ENCODE data around the gene TNS2.
"Not testable (repeated sequence)": the region's sequence is repeated elsewhere in the genome, so short reads cannot be mapped to it uniquely, and the experiment has no call there.

Gene TNS2

GRCh38 chr12:53096089-53096741 is 46.4 kb downstream of the TNS2 start:
- no peak for DNase-seq (ENCODE audit: low spot score)

DNA sequence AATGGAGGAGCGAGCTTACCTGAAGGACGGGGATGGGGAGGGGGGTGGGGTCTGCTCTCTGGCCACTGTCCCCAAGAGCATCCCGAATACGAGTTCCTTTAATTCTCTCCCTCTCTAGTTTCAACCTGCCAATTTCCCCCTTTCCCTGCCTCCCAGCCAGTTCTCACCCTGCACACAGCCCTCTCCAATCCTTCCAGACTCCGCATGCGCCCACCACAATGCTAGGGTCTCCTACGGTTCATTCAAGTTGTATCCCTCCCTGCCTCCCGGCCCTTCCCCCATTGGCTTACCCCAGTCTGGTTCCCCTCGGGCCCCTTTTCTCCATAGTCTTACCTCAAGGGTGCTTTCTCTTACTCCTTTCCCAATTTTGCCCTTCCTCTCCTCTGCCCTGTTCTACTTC is 46.9 kb downstream of the TNS2 start:
- no peak for DNase-seq (ENCODE audit: low spot score)

DNA sequence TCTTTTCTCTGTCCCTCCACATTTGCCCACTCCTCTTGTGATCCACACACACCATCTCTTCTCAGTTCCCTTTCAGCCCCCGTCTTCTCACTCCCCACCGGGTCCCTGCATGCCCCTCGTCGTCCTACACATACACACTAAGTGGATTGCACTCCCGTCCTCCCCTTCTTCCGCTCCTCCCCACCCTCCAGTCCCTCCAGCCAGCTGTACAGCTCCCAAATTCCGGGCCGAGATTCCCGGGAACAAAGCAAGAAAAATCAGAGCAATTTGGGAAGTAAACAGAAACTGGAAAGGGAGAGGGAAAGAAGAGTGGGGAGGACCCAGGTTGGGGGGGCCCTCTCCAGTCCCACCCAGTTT is 47.3 kb downstream of the TNS2 start:
- DNase-seq (ENCODE audit: low spot score) = no peak

DNA sequence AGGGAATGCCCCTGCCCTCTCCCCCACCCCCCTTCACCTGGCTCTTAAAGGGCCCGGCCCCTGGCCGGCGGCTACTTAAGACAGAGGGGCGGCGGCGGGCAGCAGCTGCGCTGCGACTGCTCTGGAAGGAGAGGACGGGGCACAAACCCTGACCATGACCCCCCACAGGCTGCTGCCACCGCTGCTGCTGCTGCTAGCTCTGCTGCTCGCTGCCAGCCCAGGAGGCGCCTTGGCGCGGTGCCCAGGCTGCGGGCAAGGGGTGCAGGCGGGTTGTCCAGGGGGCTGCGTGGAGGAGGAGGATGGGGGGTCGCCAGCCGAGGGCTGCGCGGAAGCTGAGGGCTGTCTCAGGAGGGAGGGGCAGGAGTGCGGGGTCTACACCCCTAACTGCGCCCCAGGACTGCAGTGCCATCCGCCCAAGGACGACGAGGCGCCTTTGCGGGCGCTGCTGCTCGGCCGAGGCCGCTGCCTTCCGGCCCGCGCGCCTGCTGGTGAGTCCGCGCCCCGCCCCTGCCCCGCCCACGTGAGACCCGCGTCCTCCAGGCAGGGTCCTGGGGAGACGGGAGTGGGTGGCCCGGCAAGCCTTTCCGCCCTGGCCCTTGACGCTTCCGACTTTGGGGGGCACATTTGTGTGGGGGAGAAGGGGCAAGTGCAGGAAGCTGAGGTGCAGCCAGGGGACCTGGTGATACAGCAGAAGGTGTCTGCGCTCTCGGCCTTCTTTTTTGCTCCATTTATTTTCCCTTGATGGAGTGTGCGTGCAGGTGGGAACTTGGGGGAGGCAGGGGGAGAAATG is 47.9 kb downstream of the TNS2 start, which contains the start of gene IGFBP6:
Gene IGFBP6, plus strand, starts transcription at position 104 of the 790 bp plus-strand sequence. Its CDS starts 51 bp downstream, at position 155.
- peak; percentile 45 for DNase-seq (ENCODE audit: low spot score)

- no peak for DNase-seq (ENCODE audit: low spot score)
Measured at GRCh38 chr12:53098354-53098981, 48.6 kb downstream of the TNS2 start.

DNA sequence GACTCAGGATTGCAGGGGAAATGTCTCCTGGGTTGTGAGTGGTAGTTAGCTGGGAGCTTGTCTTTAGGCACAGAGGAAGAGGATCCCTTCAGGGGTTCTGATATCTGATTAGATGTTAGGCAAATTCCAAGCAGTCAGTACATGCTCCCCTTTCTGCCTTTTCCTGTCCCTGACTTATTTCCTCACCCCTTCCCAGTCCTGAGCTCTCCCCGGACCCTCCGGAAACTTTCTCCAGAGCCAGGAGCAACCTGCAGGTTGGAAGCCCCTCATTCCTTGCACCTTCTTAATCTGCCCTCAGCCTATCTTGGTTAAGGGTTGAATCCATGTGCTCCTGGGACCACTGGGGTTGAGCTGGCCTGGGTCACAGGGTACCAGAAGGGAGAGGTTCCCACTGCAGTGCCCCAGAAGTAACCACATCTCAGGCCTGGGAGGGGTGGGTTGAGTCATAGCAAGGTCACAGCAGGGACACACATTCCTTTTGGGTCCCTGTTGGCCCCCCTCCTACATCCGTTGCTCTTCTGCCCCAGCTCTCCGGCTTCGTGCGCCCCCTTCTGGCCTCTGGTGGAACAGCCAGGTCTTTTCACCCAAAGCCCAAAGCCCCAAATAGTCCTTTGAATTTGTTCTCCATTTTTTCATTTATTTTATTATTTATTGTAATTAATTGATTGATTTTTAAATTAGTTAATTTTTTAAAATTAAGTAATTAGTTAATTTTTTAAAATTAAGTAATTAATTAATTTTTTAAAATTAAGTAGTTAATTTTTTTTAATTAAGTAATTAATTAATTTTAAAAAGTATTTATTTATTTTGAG is 49.4 kb downstream of the TNS2 start:
- peak; percentile 90 for DNase-seq (ENCODE audit: low spot score)

DNA sequence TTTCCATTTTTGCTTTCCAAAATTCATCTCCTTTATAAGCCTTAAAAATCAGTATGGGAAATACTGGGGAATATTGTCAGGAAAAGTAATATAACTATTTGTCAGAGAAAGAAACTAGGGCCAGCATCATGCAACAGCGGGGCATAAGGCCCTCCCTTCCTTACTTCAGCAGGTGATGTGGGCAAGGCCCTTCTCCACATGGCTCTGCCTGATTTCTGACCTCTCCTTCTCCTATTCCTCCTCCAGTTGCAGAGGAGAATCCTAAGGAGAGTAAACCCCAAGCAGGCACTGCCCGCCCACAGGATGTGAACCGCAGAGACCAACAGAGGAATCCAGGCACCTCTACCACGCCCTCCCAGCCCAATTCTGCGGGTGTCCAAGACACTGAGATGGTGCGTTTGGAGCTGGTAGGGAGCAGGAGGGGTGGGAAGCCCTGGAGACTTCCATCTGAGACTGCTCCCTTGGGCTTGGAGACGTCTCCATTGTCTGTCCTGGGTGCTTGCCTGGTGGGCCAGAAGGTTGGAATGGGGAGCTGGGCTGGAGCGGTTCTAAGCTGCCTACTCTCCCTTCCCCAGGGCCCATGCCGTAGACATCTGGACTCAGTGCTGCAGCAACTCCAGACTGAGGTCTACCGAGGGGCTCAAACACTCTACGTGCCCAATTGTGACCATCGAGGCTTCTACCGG is 50.7 kb downstream of the TNS2 start:
- no peak for DNase-seq (ENCODE audit: low spot score)

- no peak for DNase-seq (ENCODE audit: low spot score)
Measured at GRCh38 chr12:53101266-53101665, 51.4 kb downstream of the TNS2 start.

- no peak for DNase-seq (ENCODE audit: low spot score)
Measured at GRCh38 chr12:53101931-53102781, 52.3 kb downstream of the TNS2 start.

DNA sequence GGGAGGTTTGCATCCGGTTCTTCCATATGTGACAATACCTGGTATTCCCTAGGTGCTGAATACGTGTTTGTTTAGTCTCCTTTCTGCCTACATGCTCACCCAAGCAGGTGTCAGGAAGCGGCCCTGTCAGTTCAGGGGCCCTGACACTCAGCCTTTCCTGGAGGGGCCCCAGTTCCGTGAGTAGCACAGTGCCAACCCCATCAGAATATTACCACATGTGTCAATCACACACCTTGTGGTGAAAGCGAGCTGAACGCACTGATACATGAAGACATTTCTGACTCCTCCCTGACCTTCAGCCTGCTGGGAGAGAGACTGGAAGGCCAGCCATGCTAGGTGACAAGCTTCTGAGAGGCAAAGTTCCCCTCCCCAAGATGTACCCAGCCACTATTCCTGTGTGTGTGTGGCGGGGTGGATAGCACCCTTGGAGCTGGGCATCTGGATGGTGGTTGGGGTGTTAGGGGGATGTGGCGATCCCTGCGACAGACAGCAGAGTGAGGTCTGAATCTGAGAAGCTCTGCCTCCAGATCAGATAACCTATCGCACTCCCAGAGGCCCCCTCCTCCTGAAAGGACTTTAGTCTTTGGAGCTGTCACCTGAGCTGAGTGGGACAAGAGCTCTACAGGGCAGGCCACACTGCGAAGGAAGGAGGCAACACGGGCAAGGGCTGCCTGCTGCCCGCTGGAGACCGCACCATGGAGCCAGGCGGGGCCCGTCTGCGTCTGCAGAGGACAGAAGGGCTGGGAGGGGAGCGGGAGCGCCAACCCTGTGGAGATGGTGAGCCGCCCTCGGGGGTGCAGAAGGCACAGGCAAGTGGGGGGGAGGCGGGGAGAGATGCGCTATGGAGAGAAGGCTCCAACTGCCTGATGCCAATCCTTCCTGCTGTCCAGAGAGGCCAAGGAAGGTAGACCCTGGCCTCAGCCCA is 53.3 kb downstream of the TNS2 start, which contains the start of gene SOAT2:
Gene SOAT2, plus strand, starts transcription at position 604 of the 925 bp plus-strand sequence. Its CDS starts 92 bp downstream, at position 696.
- peak; percentile 44 for DNase-seq (ENCODE audit: low spot score)

- DNase-seq (ENCODE audit: low spot score) = no peak
Measured at GRCh38 chr12:53103860-53104305, 54.0 kb downstream of the TNS2 start.

- no peak for DNase-seq (ENCODE audit: low spot score)
Measured at GRCh38 chr12:53105256-53105655, 55.4 kb downstream of the TNS2 start.

DNA sequence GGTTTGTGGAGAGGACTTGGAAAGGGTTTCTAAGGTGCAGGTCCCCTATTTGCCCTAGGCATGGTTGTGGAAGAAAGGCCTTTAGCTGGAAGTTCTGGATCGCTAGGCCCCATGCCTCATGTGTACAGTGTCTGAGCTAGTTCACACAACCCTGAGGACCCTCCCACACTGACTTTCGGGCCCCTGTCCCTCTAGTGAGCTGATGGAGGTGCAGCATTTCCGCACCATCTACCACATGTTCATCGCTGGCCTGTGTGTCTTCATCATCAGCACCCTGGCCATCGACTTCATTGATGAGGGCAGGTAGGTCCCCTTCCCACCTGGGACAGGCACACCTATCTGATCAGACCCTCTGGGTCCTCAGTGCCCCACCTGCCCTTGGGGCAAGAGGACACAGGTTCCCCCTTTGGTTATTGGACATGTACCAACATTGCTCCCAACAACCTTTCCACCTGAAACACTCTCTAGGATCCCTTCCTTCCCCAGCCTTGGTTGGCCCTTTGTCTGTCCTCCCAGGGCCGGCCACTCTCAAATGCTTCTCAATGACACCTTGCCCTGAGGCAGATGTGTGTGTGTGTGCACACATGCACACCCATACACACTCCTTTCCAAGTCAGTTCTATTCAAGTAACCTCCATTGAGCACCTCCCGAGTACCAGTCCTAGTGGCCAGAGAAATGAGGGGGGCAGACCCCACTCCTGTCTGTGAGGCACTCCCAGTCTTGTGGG is 56.0 kb downstream of the TNS2 start:
- no peak for DNase-seq (ENCODE audit: low spot score)

GRCh38 chr12:53107122-53107521 is 57.3 kb downstream of the TNS2 start:
- DNase-seq (ENCODE audit: low spot score) = no peak

- not testable (repeated sequence) for DNase-seq (ENCODE audit: low spot score)
Measured at GRCh38 chr12:53112431-53112830, 62.6 kb downstream of the TNS2 start.

DNA sequence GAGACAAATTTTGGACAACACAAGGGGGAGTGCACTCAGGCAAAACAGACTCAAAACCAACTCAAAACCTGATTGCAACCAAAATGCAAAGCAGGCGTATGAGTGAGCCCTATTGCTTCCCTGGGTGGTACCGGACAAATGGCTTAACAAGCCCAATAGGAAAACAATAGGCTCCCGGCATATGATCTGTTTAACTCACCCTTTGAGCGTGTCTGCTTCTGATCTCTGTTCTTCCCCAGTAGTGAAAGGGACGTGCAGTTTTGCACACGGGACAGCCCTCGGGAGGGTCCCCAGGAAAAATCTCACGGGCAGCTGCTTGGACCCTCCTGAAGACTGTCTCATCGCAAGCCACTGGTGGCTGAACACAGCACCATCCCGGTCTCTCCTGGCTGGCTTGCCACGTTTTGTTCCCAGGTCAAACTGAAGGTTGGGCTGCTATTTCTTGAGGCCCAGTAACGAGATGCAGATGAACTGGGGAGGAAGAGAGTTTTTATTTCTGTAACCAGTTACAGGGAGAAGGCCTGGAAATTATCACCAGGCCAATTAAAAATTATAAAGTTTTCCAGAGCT is 63.4 kb downstream of the TNS2 start:
- DNase-seq (ENCODE audit: low spot score) = no peak

DNA sequence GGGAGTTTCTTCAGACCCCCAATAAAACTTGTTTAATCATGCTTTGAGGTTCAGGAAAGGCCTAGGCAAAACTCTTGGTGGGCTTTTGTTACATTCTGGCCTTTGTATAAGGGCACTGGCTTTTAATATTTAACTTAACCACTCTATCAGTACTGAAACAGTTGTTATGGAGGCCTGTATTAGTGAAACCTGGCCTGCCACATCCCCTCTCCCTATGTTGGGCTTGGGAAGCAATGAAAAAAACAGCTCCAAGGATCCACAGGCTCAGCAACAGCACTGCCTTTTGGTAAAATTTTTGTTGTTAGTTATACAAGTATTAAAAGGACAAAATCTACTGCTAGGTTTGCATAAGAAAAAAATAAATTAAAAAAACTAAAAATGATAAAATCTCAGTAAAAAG is 64.1 kb downstream of the TNS2 start:
- no peak for DNase-seq (ENCODE audit: low spot score)

Data from activated CD4-positive, alpha-beta T cell treated with anti-CD3 and anti-CD28 coated beads, Interleukin-2, Interleukin-4, amounts not matched to agents 100 ng/mL and 50 ng/mL, durations not matched to agents 16 hours and 8 hours (primary cell).